Medulla oblongata (tissue), 1 donor: ENCODE results near the gene RAMP1.

ENCODE experiments used
- DNase-seq: peaks from one replicate; pipeline ENCODE4 v3.0.0-alpha.2; 2015; ENCODE audit errors: extremely low spot score

The RAMP1 gene

DNA sequence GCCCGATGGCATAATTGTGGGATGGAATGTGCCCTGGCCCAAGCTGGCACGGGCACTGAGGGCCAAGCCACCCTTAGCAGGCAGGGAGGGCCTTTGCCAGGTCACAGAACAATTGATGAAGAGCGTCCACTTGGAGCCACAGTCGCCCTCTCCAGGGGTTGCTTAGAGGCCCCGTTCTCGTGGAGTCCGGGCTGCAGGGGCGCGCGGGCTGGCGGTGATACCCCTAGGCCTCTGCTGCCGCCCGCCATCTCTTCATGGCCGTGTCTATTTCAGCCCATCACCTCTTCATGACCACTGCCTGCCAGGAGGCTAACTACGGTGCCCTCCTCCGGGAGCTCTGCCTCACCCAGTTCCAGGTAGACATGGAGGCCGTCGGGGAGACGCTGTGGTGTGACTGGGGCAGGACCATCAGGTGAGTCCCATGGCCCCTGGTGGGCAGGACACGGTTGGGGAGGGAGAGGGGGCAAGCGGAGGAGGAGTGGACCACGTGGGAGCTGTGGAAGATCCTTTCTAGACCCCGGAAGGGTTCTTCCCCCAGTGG, 17.6 kb downstream of the RAMP1 start:
- DNase-seq = no peak

DNA sequence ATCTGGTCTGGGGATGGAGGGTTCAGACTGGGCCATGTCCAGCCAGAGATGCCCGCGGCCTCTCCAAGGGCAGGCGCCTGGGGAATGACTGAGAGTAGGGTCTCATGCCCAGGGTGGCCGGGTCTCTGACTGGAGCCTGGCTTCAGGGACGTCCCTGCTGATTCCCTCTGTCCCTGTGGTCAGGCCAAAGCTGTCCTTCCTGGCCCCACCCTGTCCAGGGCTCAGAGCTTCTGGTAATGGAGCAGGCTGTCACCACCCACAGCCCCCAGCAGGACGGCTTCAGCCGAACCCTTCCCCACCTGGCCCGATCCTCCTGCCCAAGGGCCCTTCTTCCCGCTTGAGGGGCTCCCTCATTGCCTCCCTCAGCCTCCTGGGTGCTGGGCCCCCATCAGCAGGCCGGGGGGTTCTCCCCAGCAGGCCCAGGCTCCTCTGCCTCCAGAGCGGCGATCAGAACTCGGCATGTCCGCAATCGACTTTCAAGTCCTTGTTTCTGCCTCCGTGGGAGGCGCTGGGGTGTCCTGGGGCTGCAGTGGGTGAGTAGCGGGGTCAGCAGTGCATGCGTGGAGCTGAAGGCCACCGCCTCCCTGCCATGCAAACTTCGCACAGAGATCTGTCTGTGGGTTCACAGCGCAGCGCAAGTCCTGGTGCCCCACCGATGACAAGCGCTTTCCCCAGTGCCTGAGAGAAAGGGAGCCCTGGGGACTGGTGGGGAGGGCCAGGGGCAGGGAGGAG, 18.3 kb downstream of the RAMP1 start:
- DNase-seq = no peak

DNA sequence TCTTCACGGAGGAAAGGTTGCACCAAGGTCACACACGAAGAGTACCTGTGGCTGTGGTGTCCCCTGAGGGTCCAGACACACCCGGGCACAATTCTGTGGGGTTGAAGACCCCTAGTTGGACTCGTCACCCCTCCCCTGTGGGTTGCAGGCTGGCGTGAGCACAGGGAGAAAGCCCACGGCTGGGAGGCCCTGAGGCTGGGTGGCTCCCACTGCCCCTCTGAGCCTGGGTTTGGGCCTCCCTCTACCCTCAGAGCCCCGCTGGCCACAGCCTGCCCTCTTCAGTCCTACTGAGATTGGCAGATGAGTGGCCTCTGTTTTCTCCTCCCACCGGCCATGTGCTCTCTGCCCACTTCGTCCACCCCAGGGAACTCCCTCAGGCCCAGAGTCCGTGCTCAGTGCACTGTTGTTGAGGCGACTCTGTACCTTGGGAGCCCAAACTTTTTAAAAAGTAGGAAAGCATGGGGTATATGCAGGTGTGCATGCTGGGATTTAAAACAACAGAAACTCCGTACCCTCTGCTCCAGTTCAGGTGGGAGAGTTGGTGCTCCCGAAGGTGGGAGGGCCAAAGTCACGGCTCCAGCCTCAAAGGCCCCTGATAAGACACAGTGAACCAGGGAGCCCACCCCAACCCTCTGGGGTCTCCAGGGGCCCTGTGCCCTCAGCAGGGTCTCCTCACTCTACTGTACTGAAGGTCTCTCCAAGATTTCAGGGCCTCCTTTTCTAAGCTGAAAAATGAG, 19.1 kb downstream of the RAMP1 start:
- no peak for DNase-seq

DNA sequence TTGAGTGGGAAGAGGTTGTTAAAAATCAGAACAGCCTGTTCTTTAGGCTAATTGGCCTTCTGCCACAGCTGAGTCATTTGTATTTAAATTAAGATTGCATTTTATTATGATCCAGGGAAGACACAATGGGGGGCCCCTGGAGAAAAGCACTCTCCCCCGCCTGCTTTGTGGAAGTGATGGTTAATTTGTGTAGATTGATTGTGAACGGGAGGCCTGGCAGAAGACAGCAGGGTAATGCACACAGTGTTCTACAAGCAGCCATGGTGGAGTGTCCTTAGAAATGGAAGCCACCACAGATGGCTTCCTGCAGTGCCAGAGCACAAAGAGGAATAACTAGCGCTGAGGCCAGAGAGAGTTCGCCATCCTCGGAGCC, 19.6 kb downstream of the RAMP1 start:
- no peak for DNase-seq

DNA sequence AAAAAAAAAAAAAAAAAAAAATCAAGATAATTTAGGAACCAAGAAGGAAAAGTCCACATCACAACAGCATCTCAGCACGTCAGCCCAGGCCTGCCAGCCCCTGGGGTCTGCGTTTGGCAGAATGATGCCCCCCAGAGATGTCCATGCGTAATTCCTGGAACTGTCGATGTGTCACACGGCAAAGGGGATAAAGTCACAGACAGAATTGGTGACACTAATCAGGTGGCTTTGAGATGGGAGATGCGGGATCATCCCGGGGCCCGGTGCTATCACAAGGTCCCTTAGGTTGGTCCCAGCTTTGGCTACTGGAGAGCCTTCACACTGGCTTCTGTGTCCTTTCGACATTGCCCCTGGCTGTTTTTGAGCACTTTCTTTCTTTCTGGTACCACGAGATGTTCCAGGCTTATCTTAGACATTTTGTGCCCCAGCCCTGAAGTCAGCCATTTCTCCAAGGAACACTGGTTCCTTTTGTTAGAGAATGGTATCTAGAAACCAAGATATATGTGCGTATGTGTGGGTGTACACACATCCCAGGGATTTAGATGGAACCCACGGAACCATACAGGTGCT, 20.7 kb downstream of the RAMP1 start:
- no peak for DNase-seq

DNA sequence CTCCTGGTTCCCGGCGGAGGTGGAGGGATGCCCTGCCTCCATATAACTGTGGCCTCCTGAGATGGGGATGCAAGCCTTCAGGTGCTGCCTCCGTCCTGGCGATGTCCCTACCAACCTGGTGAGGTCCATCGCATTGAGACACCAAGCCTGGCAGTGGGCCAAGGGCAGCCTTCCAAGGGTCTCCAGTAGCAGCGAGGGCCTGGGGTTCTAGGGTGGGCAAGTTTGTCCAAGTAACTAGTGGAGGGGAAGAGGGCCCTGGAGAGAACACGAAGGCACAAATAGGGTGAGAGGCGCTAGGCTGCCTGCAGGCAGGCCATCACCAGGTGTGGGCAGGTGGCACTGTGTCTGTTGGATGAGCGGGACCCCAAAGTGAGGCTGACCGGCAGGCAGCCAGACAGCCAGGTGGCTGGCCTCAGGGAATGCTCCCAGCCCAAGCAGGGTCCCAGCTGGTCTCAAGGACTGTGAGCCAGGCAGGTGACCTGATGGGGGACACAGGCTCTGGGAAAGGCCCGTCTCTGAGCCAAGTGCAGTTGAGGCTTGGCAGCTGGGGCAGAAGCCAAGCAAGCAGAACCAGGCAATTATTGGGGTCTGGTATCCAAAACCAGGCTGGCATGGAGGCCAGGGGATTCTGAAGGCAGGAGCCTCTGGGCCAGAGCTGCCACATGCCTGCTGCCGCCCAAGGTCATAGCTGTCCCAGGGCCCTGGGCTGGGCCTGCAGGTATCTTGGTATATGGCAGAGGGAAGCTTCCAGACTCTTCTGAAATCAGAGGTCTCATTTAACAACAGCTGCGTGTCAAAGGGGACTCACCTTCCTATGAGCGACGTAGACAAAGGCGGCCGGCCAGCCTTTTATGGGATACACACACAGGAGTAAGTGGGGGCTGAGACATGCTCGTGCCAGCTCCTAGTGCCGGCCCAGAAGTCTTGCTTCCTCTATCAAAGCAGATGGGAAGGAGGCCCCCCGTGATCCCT, 23.4 kb downstream of the RAMP1 start:
- DNase-seq = no peak

DNA sequence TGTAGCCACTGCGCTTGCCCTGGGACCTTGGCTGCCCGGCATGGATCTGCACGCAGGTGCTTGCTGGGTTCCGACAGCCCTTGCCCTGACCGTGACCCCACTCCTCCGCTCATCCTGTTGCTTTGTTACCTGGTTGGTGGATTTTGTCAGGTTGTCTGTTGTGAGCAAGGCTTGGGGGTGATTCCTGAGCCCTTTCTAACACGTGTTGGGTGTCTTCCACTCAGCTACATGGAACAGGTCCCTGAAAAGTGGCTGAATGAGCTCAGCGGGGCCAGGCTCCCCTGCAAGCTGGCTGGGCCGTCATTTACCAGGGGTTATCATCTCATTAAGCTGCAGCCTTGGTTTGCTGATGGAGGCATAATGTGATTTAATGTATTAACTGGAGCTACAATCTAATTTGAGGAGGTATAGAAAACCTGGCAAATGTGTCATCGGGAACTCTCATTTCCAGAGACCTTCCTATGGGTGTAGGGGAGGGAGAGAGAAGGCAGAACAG, 24.6 kb downstream of the RAMP1 start:
- no peak for DNase-seq

DNA sequence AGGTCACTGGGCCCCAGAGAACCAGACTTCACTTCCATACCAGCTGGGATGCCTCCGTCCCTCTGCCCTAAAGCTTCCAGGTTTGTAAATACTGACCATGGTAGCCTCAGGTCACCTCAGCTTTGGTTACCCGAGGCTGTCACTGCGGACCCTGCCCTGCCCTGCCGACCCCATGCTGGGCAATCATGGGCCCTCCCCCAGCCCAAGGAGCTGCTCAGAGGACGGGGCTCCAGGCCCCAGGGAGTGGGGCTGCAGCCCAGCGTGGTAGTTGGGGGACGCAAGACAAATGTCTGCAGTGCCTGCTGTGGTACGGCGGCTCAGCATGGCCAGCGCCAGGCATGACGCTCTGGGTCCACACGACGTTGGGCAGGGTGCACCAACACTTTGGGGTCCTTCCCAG, 25.3 kb downstream of the RAMP1 start:
- no peak for DNase-seq

DNA sequence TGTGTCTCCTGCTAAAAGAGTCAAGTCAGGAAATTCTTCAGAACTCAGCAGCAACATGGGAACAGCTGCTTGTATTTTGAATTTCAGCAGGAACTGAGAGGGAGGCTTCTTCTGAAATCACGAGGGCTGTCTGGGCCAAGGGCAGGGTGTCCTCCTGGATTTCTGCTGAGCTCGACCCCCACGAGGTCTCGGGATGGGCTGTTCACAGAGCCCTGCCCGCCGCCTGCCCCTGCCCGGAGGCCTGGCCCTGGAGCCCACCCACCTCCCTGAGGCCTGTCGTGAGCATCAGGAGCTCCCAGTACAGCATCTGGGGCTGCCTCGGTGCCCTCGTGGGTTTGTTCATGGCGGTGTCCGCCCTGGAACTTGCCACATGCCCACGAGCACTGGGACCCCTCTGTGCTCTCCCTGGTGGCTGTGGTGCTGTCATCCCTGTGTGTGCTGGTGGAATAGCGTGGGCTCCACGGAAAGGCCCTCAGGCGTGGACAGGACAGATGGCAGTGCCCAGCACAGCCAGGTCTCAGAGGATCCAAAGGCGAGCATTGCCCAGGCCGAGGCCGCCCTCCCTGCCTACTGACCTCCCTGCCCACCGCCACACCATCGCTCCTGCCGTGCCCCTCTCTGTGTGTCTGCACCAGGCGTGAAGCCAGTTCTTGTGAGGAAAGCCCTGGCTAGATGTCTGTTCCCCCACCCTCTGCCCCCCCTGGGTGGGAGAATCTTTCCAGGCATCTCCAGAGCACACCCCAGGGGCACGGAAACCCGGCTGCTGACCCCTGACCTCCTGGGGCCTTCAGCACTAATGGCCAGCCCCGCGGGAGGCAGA, 25.9 kb downstream of the RAMP1 start:
- peak; percentile 41 for DNase-seq

DNA sequence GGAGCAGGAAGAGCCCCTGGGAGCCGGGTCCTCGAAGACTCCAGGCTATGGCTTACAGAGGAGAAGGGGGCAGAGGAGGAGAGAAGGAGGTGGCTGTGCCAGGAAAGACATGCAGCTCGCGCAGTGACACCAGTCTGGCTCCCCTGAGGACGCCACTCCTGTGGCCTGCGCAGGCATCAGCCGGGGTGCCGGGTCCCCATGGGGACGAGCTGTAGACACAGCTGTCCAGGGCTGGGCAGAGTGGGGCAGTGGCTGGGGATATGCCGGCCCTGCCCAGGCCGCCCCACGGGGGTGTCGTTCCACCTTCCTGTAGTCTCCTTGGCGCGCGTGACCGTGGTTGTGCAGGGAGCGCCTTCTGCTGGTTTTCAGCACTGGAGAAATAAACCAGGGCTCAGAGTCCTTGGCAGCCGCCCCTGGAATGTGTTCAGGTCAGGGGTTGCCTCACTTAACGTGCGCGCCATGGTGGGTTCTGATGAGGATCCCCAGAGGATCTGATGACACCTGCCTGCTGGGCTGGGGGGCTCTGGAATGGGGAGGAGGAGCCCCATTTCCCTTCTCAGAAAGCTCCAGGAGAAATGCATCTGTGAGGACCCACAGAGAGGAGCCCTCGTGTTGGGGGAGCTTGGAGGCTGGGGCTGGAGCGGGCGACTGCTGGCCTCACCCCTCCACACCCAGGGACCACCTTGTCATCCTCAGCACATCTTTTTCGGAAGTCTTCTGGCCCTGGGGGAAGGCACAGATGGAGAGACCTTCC, 26.7 kb downstream of the RAMP1 start:
- peak; percentile 42 for DNase-seq

DNA sequence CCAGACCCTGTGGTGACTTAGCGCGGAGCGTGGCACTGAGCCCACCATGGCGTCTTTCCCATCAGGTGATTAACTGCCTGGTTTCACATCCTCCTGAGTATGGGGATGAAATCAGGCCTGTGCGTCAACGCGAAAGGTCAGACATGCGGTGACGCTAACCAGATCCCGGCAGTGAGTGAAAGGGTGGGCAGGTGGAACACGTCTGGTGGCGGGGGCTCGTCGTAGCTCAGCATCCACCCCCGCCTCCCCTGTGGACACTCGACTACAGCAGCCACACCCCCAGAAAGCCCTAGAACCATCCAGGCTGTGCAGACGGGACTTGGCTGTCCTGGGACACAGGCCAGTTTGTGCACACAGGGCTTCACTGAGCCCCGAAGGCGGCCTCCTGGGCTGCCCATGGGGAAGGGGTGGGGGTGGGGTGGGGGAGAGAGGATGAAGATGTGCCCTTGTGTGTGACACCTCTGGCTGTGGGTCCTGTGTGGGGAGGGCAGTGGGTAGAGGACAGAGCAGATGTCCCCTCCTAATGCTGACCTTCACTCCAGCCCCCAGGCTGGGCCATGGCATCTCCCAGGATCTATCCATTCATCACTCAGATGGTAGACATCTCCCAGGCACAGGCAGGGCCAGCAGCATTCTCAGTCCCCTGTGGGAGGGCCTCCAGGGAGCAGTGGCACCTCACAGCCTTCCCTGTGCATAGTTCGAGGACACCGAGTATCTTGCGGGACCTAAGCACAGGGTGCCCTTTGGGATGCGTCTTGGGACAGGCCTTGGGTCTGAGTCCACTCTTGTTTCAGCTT, 27.5 kb downstream of the RAMP1 start:
- peak; percentile 41 for DNase-seq

DNA sequence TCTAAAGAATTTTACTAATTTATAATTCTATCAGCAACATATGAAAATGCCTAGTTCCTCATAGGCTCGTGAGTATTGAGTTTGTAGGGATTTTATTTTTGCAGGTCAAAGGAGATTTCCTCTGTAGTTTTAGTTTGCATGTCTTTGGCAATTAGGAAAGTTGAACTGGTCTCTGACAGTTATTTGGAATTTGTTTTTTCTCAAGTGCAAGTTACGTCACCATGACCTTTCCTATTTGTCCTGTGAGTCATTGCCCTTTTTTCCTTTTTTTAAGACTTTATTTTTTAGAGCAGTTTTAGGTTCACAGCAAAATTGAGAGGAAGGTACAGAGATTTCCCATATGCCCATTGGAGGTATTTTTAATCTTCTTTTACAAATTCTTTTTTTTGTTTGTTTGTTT, 29.0 kb downstream of the RAMP1 start:
- no peak for DNase-seq

DNA sequence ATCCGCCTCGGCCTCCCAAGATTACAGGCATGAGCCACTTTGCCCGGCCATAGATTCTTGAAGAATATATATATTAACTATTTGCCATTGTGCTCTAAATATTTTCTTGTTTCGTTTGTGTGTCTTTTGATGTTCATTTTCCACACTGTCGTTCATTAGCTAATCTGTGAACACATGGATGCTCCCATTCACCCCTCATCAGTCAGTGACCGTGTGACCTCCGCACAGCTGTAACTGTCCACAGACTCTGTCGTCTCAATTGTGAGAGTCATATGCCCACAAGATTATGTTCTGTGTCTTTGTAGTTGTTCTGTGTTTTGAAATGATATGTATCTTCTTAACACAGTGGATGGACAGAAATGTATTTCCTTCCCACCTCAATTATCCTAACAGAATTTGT, 29.6 kb downstream of the RAMP1 start:
- DNase-seq = no peak

DNA sequence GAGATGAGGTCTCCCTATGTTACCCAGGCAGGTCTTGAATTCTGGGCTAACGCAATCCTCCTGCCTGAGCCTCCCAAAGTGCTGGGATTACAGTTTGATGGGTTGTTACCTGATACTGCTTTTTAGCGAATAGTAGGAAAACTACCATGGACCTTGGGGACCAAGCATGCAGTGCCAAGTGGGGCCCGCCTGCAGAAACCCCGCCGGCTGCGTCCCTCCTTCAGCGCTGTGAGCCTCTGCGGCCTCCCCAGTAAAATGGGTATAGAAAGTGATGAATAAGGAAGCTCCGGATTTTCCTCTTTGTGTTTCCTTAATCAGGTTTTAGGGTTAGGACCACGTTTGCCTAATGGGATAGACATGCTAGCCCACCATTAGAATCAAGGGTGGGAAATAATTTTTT, 30.4 kb downstream of the RAMP1 start:
- no peak for DNase-seq

DNA sequence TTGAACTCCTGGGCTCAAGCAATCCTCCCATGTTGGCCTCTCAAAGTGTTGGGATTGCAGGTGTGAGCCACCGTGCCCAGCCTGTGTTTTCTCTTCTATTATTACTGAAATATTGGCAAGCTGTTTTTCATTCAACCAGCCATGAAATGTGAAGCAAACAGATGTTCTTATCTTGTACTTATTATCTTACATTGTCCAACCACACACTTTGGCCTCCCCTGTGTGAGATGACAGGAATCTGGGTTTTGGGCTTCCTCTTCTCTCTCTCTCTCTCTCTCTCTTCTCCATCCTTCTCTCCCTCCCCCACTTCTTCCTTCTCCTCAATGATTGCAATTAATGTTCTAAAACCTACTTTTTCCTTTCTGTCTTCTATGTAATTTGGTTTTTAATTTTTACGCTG, 33.1 kb downstream of the RAMP1 start:
- no peak for DNase-seq

DNA sequence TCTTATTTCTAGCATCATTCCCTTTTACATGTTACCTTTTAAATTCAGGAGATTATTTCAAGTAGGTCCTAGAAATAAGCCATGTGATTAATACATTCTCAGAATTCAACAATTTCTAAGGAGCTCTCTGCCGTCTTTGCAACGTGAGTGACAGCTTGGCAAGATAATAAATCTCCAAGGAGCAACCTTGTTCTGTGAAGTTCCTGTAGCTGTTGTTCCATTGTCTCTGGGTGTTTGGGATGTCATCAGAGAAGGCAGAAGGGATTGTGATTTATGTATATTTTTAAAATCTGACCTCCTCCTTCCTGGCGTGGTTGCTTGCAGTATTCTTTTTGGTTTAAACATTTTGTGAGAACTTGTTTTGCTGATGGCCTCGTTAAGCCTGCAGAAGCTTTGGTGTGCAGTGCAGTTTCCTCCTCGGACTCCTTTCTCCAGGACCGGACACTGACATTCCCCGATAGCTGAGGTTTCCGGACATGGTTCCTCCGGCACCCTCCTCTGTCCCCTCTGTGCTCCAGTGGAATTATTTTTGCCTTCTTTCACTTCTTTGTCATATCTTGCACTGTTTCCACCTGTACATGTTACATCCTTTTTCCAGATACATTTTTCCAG, 33.7 kb downstream of the RAMP1 start:
- no peak for DNase-seq

DNA sequence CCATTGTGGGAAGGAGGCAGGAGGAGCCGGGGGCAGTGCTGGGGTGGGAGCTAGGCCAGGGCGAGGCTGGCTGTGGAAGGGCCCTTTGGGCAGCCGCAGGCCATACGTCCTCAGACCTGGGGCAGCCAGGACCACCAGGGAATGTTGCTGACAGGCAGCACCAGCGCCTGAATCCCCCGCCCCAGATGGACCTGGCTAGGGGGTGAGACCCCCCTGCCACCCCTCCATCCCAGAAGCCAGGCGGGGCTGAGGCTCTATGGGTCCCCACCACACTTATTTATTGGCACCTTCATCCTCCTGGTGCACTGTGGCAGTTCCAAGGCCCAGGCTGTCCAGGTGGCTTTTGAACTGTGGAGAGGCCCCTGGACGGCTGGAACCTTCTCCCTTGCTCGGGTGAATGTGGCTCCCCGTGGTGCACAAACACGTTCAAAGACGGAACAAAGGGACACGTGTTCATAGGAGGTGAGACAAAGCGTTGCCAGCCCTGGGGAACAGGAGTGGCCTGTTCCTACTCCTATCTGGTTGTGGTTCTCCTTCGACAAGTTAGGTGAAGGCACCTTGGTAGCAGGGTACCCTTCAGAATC, 35.1 kb downstream of the RAMP1 start:
- no peak for DNase-seq

DNA sequence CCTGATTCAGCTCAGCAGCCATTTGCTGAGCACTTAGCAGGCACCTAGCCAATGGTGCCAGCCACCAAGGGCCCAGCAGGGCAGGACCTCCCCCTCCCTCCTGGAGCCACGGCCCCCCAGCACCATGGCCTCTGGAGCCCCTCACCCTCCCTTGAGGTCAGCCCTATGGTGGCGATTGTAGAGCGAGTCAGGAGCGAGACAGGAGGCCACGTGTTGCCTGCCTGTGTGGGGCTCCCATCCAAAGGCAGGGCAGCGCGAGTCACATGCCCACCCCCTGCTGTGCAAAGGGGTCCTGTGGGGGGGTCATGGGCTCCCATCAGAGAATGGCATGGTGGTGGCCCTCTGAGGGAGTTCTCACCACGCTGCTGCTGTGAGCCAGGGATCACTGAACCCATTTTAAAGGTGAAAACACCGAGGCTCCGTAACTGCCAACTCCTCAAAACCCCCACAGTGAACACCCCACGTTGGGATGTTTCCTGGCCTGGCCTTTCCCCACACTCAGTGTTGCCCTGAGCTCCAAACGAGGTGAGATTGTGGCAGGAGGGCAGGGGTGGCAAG, 35.6 kb downstream of the RAMP1 start:
- no peak for DNase-seq
